Calu3 (cell line): ENCODE data around the gene BPIFB2. TPM values are rescaled to one million over a fixed set of nuclear protein-coding genes. Genes with fewer than 3 reads are reported as not detected.

Source experiments
- BruUV-seq: library from RNA; stranded (reverse); fragments of 400-500 nt; replicated peaks from 2 replicates; lab custom pipeline; 2021; lab: Mats Ljungman, UMichigan
- CTCF ChIA-PET: fragments of 300-600 bp; sonication (Branson Sonifier 250); formaldehyde crosslinking; loops from one replicate; lab custom pipeline; 2022; ENCODE audit warnings: antibody characterized with exemption; lab: Charles Lee
- DNase-seq: peaks from one replicate; pipeline ENCODE4 v3.0.0; 2022
- H3K27ac Mint-ChIP-seq: one replicate; pipeline ENCODE4 v1.8.0; 2022; ENCODE audit warnings: mixed read lengths; ENCODE audit not compliant: unreplicated experiment
- H3K27me3 Mint-ChIP-seq: one replicate; pipeline ENCODE4 v1.8.0; 2022; ENCODE audit warnings: mixed read lengths; ENCODE audit not compliant: unreplicated experiment
- H3K36me3 Mint-ChIP-seq: one replicate; pipeline ENCODE4 v1.8.0; 2022; ENCODE audit warnings: mild to moderate bottlenecking, moderate library complexity, mixed read lengths; ENCODE audit not compliant: insufficient read depth, unreplicated experiment
- H3K4me1 Mint-ChIP-seq: one replicate; pipeline ENCODE4 v1.8.0; 2022; ENCODE audit warnings: mild to moderate bottlenecking, low read depth, mixed read lengths; ENCODE audit not compliant: unreplicated experiment
- H3K4me3 Mint-ChIP-seq: one replicate; pipeline ENCODE4 v1.8.0; 2022; ENCODE audit warnings: mild to moderate bottlenecking, low read depth, moderate library complexity, mixed read lengths; ENCODE audit not compliant: unreplicated experiment
- H3K9me3 Mint-ChIP-seq: one replicate; pipeline ENCODE4 v1.8.0; 2022; ENCODE audit warnings: low read depth, mixed read lengths; ENCODE audit not compliant: unreplicated experiment
- intact Hi-C: fragments of 100-400 bp; cut with micrococcal nuclease; formaldehyde crosslinking; loops from one replicate; pipeline ENCODE4 v1.10.0; 2022; ENCODE audit not compliant: unreplicated experiment
- total RNA-seq: library from RNA; stranded (reverse); gene quantifications from 2 replicates; pipeline ENCODE4 v1.2.3, GENCODE V29; 2022
- TF ChIP-seq, protein P1 (sequence below): fragments of 200-600 bp; IDR thresholded peaks from one replicate; pipeline ENCODE4 v1.8.0; 2022; ENCODE audit warnings: antibody characterized with exemption; ENCODE audit not compliant: unreplicated experiment

Gene BPIFB2
- total RNA-seq, 1 experiment from 2014 or later = not detected

DNA sequence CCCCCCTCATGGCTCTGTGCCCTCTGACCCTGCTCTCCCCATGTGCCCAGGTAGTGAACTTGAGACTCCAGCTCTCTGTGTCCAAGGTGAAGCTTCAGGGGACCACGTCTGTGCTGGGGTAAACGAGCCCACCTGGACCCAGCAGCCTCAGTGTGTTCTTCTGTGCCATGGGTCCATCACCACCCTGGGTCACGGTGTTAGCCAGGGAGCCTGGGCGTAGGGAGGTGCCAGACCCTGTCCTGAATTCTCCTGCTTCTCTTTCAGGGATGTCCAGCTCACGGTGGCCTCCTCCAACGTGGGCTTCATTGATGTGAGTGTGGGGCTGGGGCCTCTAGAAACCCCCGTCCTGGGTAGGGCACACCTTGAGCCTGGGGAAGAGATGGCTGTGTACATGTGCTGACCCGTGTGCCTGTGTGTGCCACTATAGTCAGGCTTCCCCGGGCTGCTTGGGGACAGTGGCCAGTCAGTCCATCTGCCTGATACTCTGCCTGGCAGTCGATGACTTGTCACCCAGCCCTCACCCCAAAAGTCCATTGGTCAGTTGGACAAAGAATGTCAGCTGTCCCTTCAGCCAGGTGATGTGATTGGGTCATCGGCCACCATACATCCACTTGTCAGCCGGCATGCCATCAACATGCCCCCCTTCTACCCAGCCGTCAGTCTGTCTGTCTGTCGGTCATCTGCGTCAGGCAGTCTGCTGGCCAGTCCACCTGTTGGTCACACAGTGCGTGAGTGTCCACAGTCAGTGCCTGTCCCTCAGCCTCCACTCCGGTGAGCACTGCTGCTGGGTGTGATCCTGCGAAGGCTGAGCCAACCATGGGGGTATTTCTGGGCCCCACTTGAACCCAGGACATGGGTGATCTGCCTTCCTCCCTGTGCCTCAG, 13.0 kb downstream of the BPIFB2 start:
- no TSS peak for BruUV-seq

DNA sequence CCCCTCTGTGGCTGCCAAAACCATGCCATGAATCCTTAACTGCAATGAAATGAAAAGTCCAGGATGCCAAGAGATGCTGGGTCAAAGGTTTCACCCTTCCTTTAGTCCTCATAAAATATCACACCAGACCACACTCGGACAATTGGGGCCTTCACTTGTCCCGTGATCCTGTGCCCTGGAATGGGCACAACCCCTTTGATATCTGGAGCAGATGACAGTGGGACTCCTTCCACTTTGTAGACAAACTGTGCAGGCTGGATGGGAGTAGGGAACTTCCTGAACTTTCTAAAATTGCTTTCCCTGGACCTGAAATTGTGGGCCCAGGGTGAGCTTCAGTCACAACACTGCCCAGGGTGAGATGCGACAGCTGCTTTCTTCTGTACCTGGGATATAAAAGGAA, 14.4 kb downstream of the BPIFB2 start:
- H3K27ac Mint-ChIP-seq = no peak overlapping the region
- H3K4me3 Mint-ChIP-seq = no peak overlapping the region
- no peaks in the 10 kb centered on the region for H3K9me3 Mint-ChIP-seq
- no peaks in the 10 kb centered on the region for H3K36me3 Mint-ChIP-seq
- no peaks in the 10 kb centered on the region for H3K4me1 Mint-ChIP-seq
- TF ChIP-seq, protein P1, sequence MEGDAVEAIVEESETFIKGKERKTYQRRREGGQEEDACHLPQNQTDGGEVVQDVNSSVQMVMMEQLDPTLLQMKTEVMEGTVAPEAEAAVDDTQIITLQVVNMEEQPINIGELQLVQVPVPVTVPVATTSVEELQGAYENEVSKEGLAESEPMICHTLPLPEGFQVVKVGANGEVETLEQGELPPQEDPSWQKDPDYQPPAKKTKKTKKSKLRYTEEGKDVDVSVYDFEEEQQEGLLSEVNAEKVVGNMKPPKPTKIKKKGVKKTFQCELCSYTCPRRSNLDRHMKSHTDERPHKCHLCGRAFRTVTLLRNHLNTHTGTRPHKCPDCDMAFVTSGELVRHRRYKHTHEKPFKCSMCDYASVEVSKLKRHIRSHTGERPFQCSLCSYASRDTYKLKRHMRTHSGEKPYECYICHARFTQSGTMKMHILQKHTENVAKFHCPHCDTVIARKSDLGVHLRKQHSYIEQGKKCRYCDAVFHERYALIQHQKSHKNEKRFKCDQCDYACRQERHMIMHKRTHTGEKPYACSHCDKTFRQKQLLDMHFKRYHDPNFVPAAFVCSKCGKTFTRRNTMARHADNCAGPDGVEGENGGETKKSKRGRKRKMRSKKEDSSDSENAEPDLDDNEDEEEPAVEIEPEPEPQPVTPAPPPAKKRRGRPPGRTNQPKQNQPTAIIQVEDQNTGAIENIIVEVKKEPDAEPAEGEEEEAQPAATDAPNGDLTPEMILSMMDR = no peak
- H3K27me3 Mint-ChIP-seq = peaks cover 50% of the 10 kb centered on the region
- CTCF ChIA-PET = interaction anchor here (0.7 kb wide), 1 partner anchor 226 kb away, joined by 3 read pairs; no protein-coding TSS in a partner anchor
- no peak for DNase-seq
- intact Hi-C loops = no loop called here
- BruUV-seq = no TSS peak

More for the DNA sequence above, 13.0 kb downstream of the BPIFB2 start:
- Mint-ChIP-seq H3K9me3 (no peaks in the 10 kb centered on the region), H3K4me1 (no peaks in the 10 kb centered on the region), H3K4me3 (no peak overlapping the region), H3K27ac (no peak overlapping the region), H3K36me3 (no peaks in the 10 kb centered on the region), H3K27me3 (peaks cover 64% of the 10 kb centered on the region)
- DNase-seq = no peak
- intact Hi-C loops = no loop called here
- TF ChIP-seq, protein P1 = no peak
- CTCF ChIA-PET = no interaction called here

- no peak for DNase-seq
- no peaks in the 10 kb centered on the region for H3K9me3 Mint-ChIP-seq
- intact Hi-C loops = no loop called here
- peaks cover 46% of the 10 kb centered on the region for H3K27me3 Mint-ChIP-seq
- no peaks in the 10 kb centered on the region for H3K36me3 Mint-ChIP-seq
- no peaks in the 10 kb centered on the region for H3K4me1 Mint-ChIP-seq
- H3K4me3 Mint-ChIP-seq = no peak overlapping the region
- no TSS peak for BruUV-seq
- TF ChIP-seq, protein P1 = no peak
- CTCF ChIA-PET = interaction anchor here (0.7 kb wide), 1 partner anchor 226 kb away, joined by 3 read pairs; no protein-coding TSS in a partner anchor
- no peak overlapping the region for H3K27ac Mint-ChIP-seq
These were observed 14.8 kb downstream of the BPIFB2 start for GRCh38 chr20:33022289-33022688.

GRCh38 chr20:33022694-33023438, 15.4 kb downstream of the BPIFB2 start:
- no peak overlapping the region for H3K27ac Mint-ChIP-seq
- no peak overlapping the region for H3K4me3 Mint-ChIP-seq
- intact Hi-C loops = no loop called here
- DNase-seq = no peak
- no peaks in the 10 kb centered on the region for H3K4me1 Mint-ChIP-seq
- no peaks in the 10 kb centered on the region for H3K9me3 Mint-ChIP-seq
- H3K36me3 Mint-ChIP-seq = no peaks in the 10 kb centered on the region
- no TSS peak for BruUV-seq
- CTCF ChIA-PET = no interaction called here
- TF ChIP-seq, protein P1 = no peak
- H3K27me3 Mint-ChIP-seq = peaks cover 40% of the 10 kb centered on the region
